ENCODE data around the gene KIN. TPM values are rescaled to one million over a fixed set of nuclear protein-coding genes. Genes with fewer than 3 reads are reported as not detected.
A peak's percentile ranks its signal among the peaks of the same experiment; 100 is the strongest.
"Not testable (repeated sequence)": the region's sequence is repeated elsewhere in the genome, so short reads cannot be mapped to it uniquely, and the experiment has no call there.

KIN gene
- total RNA-seq, 1 donor from 2014 or later = 19.2 TPM

DNA sequence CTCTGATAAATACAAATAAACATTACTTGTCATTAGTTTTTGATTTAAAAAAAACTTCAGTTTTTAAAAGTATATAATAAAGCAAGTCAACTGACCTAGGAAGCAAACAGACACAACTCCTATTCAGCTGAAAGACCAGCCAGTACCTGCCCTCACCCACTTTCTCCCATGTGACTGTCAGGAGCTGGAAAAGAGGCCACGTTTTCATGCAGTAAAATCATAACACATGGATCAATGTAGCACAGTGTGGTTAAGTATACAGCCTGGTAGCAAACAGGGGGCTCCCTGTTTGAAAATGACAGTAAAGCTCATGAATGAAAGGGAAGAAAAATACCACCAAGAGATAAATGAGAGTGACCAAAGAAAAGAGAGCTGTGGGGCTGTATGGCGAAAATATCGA lies 21.6 kb downstream of the KIN start:
- H3K27me3 Mint-ChIP-seq (ENCODE audit: low read depth) = no peaks in the 10 kb centered on the region
- peaks cover 24% of the 10 kb centered on the region for H3K4me1 Mint-ChIP-seq
- DNase-seq (ENCODE audit: low spot score in 2 of 2, unreplicated experiment in 2 of 2) = no peak
- H3K4me3 Mint-ChIP-seq = no peak overlapping the region
- H3K9me3 Mint-ChIP-seq = no peaks in the 10 kb centered on the region
- no peak overlapping the region for H3K27ac Mint-ChIP-seq
- H3K36me3 Mint-ChIP-seq = peaks cover 41% of the 10 kb centered on the region
- no peak for TF ChIP-seq CTCF (IDR thresholded peaks at IDR 0.05; ENCODE audit: unreplicated experiment)

- no peak for TF ChIP-seq CTCF (IDR thresholded peaks at IDR 0.05; ENCODE audit: unreplicated experiment)
- peak overlapping the region; percentile 40 for H3K27ac Mint-ChIP-seq
- no peaks in the 10 kb centered on the region for H3K27me3 Mint-ChIP-seq (ENCODE audit: low read depth)
- H3K4me1 Mint-ChIP-seq = peaks cover 16% of the 10 kb centered on the region
- H3K36me3 Mint-ChIP-seq = peaks cover 39% of the 10 kb centered on the region
- no peak for DNase-seq (ENCODE audit: low spot score in 2 of 2, unreplicated experiment in 2 of 2)
- H3K9me3 Mint-ChIP-seq = no peaks in the 10 kb centered on the region
- H3K4me3 Mint-ChIP-seq = no peak overlapping the region
Observed at GRCh38 chr10:7763929-7764328, 23.9 kb downstream of the KIN start.

DNA sequence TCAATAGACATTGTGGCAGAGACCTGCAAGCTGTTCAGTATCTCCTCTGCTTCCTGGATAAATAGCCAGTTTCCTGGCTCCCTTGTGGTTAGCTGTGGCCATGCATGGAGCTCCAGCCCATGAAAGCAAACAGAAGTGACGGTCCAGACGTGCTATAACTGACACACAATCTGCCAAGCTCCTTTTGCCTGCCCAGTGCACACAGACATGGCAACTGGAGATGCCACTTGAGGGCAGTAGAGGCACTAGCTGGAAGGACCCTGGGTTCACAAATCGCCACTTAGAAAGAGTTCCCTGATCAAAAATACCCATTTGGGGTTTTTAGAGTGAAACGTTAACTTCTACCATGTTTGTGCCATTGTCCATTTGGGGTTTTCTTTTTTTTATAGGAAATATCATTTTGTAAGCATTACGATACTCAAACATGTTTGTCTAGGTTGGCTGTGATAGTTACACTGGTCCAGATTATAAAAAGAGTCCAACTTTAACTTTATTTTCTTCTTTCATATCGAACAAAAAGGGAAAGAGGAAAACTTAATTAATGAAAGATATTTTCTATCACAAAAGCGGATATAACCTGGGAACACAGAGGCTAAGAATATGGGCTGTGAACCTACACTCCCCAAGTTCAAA lies 31.3 kb downstream of the KIN start:
- no peak for DNase-seq (ENCODE audit: low spot score in 2 of 2, unreplicated experiment in 2 of 2)
- Mint-ChIP-seq H3K36me3 (peaks cover 64% of the 10 kb centered on the region), H3K27ac (no peak overlapping the region)

GRCh38 chr10:7755103-7755502 lies 32.7 kb downstream of the KIN start:
- Mint-ChIP-seq H3K36me3 (peaks cover 59% of the 10 kb centered on the region), H3K9me3 (peaks cover 11% of the 10 kb centered on the region), H3K4me3 (no peak overlapping the region), H3K4me1 (no peaks in the 10 kb centered on the region), H3K27me3 (ENCODE audit: low read depth) (no peaks in the 10 kb centered on the region), H3K27ac (no peak overlapping the region)
- TF ChIP-seq CTCF (IDR thresholded peaks at IDR 0.05; ENCODE audit: unreplicated experiment) = no peak
- no peak for DNase-seq (ENCODE audit: low spot score in 2 of 2, unreplicated experiment in 2 of 2)

More for the DNA sequence above, 31.3 kb downstream of the KIN start:
- Mint-ChIP-seq H3K27me3 (ENCODE audit: low read depth) (no peaks in the 10 kb centered on the region), H3K9me3 (peaks cover 11% of the 10 kb centered on the region), H3K4me1 (no peaks in the 10 kb centered on the region), H3K4me3 (no peak overlapping the region)
- TF ChIP-seq CTCF (IDR thresholded peaks at IDR 0.05; ENCODE audit: unreplicated experiment) = no peak

GRCh38 chr10:7752251-7752650 lies 35.5 kb downstream of the KIN start:
- Mint-ChIP-seq H3K4me1 (no peaks in the 10 kb centered on the region), H3K27ac (no peak overlapping the region), H3K4me3 (no peak overlapping the region), H3K36me3 (peaks cover 50% of the 10 kb centered on the region), H3K9me3 (peaks cover 8% of the 10 kb centered on the region), H3K27me3 (ENCODE audit: low read depth) (no peaks in the 10 kb centered on the region)
- no peak for TF ChIP-seq CTCF (IDR thresholded peaks at IDR 0.05; ENCODE audit: unreplicated experiment)
- DNase-seq (ENCODE audit: low spot score in 2 of 2, unreplicated experiment in 2 of 2) = no peak

DNA sequence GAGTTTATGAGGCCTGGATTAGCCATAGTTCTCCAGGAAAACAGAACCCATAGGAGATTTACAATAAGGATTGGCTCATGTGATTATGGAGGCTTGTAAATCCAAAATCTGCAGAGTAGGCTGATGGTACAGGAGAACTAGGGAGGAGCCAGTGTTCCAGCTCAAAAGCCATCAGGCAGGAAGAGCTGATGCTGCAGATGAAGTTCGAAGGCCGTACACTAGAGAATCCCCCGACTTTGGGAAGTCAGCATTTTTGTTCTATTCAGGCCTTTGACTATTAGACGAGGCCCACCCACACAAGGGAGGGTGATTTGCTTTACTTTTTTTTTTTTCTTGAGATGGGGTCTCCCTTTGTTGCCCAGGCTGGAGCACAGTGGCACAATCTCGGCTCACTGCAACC lies 37.6 kb downstream of the KIN start:
- H3K9me3 Mint-ChIP-seq = peaks cover 3% of the 10 kb centered on the region
- H3K27me3 Mint-ChIP-seq (ENCODE audit: low read depth) = no peaks in the 10 kb centered on the region
- TF ChIP-seq CTCF (IDR thresholded peaks at IDR 0.05; ENCODE audit: unreplicated experiment) = no peak
- H3K27ac Mint-ChIP-seq = no peak overlapping the region
- peaks cover 33% of the 10 kb centered on the region for H3K36me3 Mint-ChIP-seq
- H3K4me1 Mint-ChIP-seq = no peaks in the 10 kb centered on the region
- DNase-seq (ENCODE audit: low spot score in 2 of 2, unreplicated experiment in 2 of 2) = no peak
- no peak overlapping the region for H3K4me3 Mint-ChIP-seq

- peaks cover 19% of the 10 kb centered on the region for H3K36me3 Mint-ChIP-seq
- not testable (repeated sequence) for DNase-seq (ENCODE audit: low spot score in 2 of 2, unreplicated experiment in 2 of 2); H3K4me3 Mint-ChIP-seq; H3K27me3 Mint-ChIP-seq (ENCODE audit: low read depth); H3K9me3 Mint-ChIP-seq; H3K4me1 Mint-ChIP-seq; H3K27ac Mint-ChIP-seq
Observed at GRCh38 chr10:7748637-7749036, 39.2 kb downstream of the KIN start.
